Liver (tissue), 9 donors: ENCODE measurements around the gene AP1M2. TPM values are rescaled to one million over a fixed set of nuclear protein-coding genes. Genes with fewer than 3 reads are reported as not detected.

Experiments
- DNase-seq: peaks from one replicate; pipeline ENCODE4 v3.0.0-alpha.2; 2017; ENCODE audit warnings: low spot score
- H3K27ac ChIP-seq, 2 donors: one replicate each; pipeline ENCODE4 v1.7.0; 2013; ENCODE audit warnings: inconsistent platforms in 2 of 2, low read length in 2 of 2, control low read depth in 1 of 2, low read depth in 1 of 2, mild to moderate bottlenecking in 1 of 2
- H3K27me3 ChIP-seq, 4 donors: one replicate each; pipeline versions ENCODE4 v1.6.1 to v1.7.0; 2013; ENCODE audit warnings: low read length in 3 of 4, inconsistent platforms in 1 of 4, mild to moderate bottlenecking in 1 of 4, moderate library complexity in 1 of 4; ENCODE audit not compliant: control insufficient read depth in 4 of 4, insufficient read depth in 4 of 4
- H3K36me3 ChIP-seq, 4 donors: one replicate each; pipeline versions ENCODE4 v1.6.1 to v1.7.0; 2013; ENCODE audit warnings: low read length in 3 of 4, mild to moderate bottlenecking in 3 of 4, low read depth in 1 of 4, moderate library complexity in 1 of 4; ENCODE audit not compliant: control insufficient read depth in 4 of 4, insufficient read depth in 3 of 4
- H3K4me1 ChIP-seq, 4 donors: one replicate each; pipeline versions ENCODE4 v1.6.1 to v1.7.0; 2013; ENCODE audit warnings: low read length in 3 of 4, mild to moderate bottlenecking in 3 of 4, moderate library complexity in 1 of 4; ENCODE audit not compliant: control insufficient read depth in 4 of 4, insufficient read depth in 4 of 4
- H3K4me3 ChIP-seq, 3 donors: one replicate each; pipeline versions ENCODE4 v1.6.1 to v1.7.0; 2013; ENCODE audit warnings: low read length in 3 of 3, control low read depth in 1 of 3, low read depth in 1 of 3, mild to moderate bottlenecking in 1 of 3
- H3K9ac ChIP-seq, 2 donors: one replicate each; pipeline ENCODE4 v1.7.0; 2013; ENCODE audit warnings: low read length in 2 of 2, mild to moderate bottlenecking in 2 of 2, moderate library complexity in 2 of 2, control low read depth in 1 of 2, low read depth in 1 of 2
- H3K9me3 ChIP-seq, 4 donors: one replicate each; pipeline versions ENCODE4 v1.6.1 to v1.7.0; 2013; ENCODE audit warnings: low read length in 3 of 4; ENCODE audit not compliant: control insufficient read depth in 4 of 4
- ATF3 ChIP-seq: IDR thresholded peaks from 2 replicates; pipeline ENCODE4 v1.6.1; 2016; ENCODE audit warnings: antibody characterized with exemption
- CTCF ChIP-seq: fragments of 150-350 bp; IDR thresholded peaks from 2 replicates; pipeline ENCODE4 v1.5.1; 2017; ENCODE audit warnings: improper control_type of control experiment, low read depth, low read length; ENCODE audit not compliant: missing input control
- EGR1 ChIP-seq, 2 donors: IDR thresholded peaks; 2 replicates each; pipeline ENCODE4 v1.6.1; 2016 to 2018; ENCODE audit warnings: antibody characterized with exemption in 2 of 2, low read depth in 2 of 2
- FOXA1 ChIP-seq: IDR thresholded peaks from 2 replicates; pipeline ENCODE4 v1.6.1; 2016; ENCODE audit warnings: antibody characterized with exemption
- FOXA2 ChIP-seq: IDR thresholded peaks from 2 replicates; pipeline ENCODE4 v1.6.1; 2016; ENCODE audit warnings: antibody characterized with exemption
- GABPA ChIP-seq, 2 donors: IDR thresholded peaks in 1 of 2; conservative IDR thresholded peaks in 1 of 2; 2 replicates each; pipeline ENCODE4 v1.6.1; 2016; ENCODE audit warnings: antibody characterized with exemption in 2 of 2, mild to moderate bottlenecking in 1 of 2, moderate library complexity in 1 of 2
- HNF4A ChIP-seq, 2 donors: conservative IDR thresholded peaks; 2 replicates each; pipeline ENCODE4 v1.6.1; 2016; ENCODE audit warnings: antibody characterized with exemption in 2 of 2, mild to moderate bottlenecking in 2 of 2
- HNF4G ChIP-seq: IDR thresholded peaks from 2 replicates; pipeline ENCODE4 v1.6.1; 2016; ENCODE audit warnings: antibody characterized with exemption
- JUND ChIP-seq, 2 donors: IDR thresholded peaks; 2 replicates each; pipeline ENCODE4 v1.6.1; 2016; ENCODE audit warnings: antibody characterized with exemption in 2 of 2
- MAX ChIP-seq: IDR thresholded peaks from 2 replicates; pipeline ENCODE4 v1.6.1; 2016; ENCODE audit warnings: antibody characterized with exemption
- NR2F2 ChIP-seq: IDR thresholded peaks from 2 replicates; pipeline ENCODE4 v1.6.1; 2016; ENCODE audit warnings: antibody characterized with exemption
- RAD21 ChIP-seq, 2 donors: IDR thresholded peaks; 2 replicates each; pipeline ENCODE4 v1.6.1; 2016; ENCODE audit warnings: antibody characterized with exemption in 2 of 2, mild to moderate bottlenecking in 2 of 2
- REST ChIP-seq: IDR thresholded peaks from 2 replicates; pipeline ENCODE4 v1.6.1; 2016; ENCODE audit warnings: antibody characterized with exemption, mild to moderate bottlenecking
- RXRA ChIP-seq, 2 donors: IDR thresholded peaks; 2 replicates each; pipeline ENCODE4 v1.6.1; 2017 to 2018; ENCODE audit warnings: antibody characterized with exemption in 2 of 2, mild to moderate bottlenecking in 1 of 2
- SP1 ChIP-seq: IDR thresholded peaks from 2 replicates; pipeline ENCODE4 v1.6.1; 2018; ENCODE audit warnings: antibody characterized with exemption, mild to moderate bottlenecking
- TAF1 ChIP-seq: conservative IDR thresholded peaks from 2 replicates; pipeline ENCODE4 v1.6.1; 2016; ENCODE audit warnings: antibody characterized with exemption, mild to moderate bottlenecking
- YY1 ChIP-seq: IDR thresholded peaks from 2 replicates; pipeline ENCODE4 v1.6.1; 2016; ENCODE audit warnings: antibody characterized with exemption, mild to moderate bottlenecking
- ZBTB33 ChIP-seq: IDR thresholded peaks from 2 replicates; pipeline ENCODE4 v1.6.1; 2016; ENCODE audit warnings: antibody characterized with exemption
- WGBS: extraction: QIAGEN DNeasy Blood & Tissue Kit; methylation state at CpG from one replicate; pipeline ENCODE4 v1.1.7; 2013; 5-methylcytosine and 5-hydroxymethylcytosine counted together
- polyA plus RNA-seq, 2 donors: library from polyadenylated mRNA; stranded (reverse) in 1 of 2; unstranded in 1 of 2; fragments of 200-250 nt in 1 of 2; fragments of >200 nt in 1 of 2; fragmentation: Nextera tagmentation in 1 of 2; extraction: Ambion mirVana in 1 of 2; gene quantifications; one replicate each; pipeline versions ENCODE4 v1.2.1 to v1.2.3, GENCODE V29; 2013 to 2015
- total RNA-seq, 2 donors: library from RNA; depleted of rRNA; stranded (reverse); fragments of >200 nt; gene quantifications; one replicate each; pipeline ENCODE4 v1.2.3, GENCODE V29; 2014
- donor health status: healthy.
- donor health status: healthy.
- donor health status: healthy.
- donor health status: healthy.
- donor health status: healthy.

AP1M2 gene
- total and polyA plus RNA-seq, 4 donors, result 0.42 to 1.3 (median 0.70) TPM

- 96% methylated on average over 17 of the region's 17 CpGs for WGBS
- peaks cover 8 to 22% (median 14%) of the 10 kb centered on the region in 4 donors for H3K4me1 ChIP-seq
- TF ChIP-seq RXRA (IDR thresholded peaks at IDR 0.05), result no peak
- TF ChIP-seq NR2F2, result no peak
- no peak for TF ChIP-seq HNF4A (conservative IDR thresholded peaks at IDR 0.05)
- no peak for TF ChIP-seq GABPA (IDR thresholded peaks at IDR 0.05 in 1 of 2, conservative IDR thresholded peaks at IDR 0.05 in 1 of 2)
- H3K4me3 ChIP-seq, result no peak overlapping the region
- no peaks in the 10 kb centered on the region for H3K9me3 ChIP-seq
- H3K36me3 ChIP-seq, result peaks cover 19 to 33% (median 25%) of the 10 kb centered on the region in 4 donors
- no peak overlapping the region for H3K9ac ChIP-seq
- no peak for DNase-seq
- H3K27ac ChIP-seq, result no peak overlapping the region
- no peaks in the 10 kb centered on the region for H3K27me3 ChIP-seq
These were observed 40.3 kb downstream of the AP1M2 start for GRCh38 chr19:10546817-10547216.

- Histone ChIP-seq H3K4me3 (peak overlapping the region; percentile 76 to 99 (median 91)), H3K9ac (peak overlapping the region in 1 of 2 donors; percentile 51), H3K27me3 (no peaks in the 10 kb centered on the region), H3K27ac (peak overlapping the region; percentile 42 to 77), H3K9me3 (no peaks in the 10 kb centered on the region), H3K36me3 (peaks cover 11 to 24% (median 16%) of the 10 kb centered on the region in 4 donors), H3K4me1 (peaks cover 8 to 22% (median 14%) of the 10 kb centered on the region in 4 donors)
- 31% methylated on average over 23 of the region's 23 CpGs for WGBS
- DNase-seq, result peak; percentile 47
- TF ChIP-seq FOXA1 (no peak), GABPA (IDR thresholded peaks at IDR 0.05 in 1 of 2, conservative IDR thresholded peaks at IDR 0.05 in 1 of 2) (no peak), ATF3 (no peak), EGR1 (IDR thresholded peaks at IDR 0.05; ENCODE audit: low read depth in 2 of 2) (no peak), YY1 (no peak), FOXA2 (no peak), CTCF (no peak), MAX (no peak), SP1 (peak; percentile 67), ZBTB33 (no peak), REST (no peak), JUND (IDR thresholded peaks at IDR 0.05) (no peak), HNF4A (conservative IDR thresholded peaks at IDR 0.05) (peak; percentile 45 to 56), NR2F2 (no peak), RAD21 (IDR thresholded peaks at IDR 0.05) (no peak), HNF4G (no peak), RXRA (IDR thresholded peaks at IDR 0.05) (peak; percentile 11 to 52), TAF1 (no peak)
These were observed 42.3 kb downstream of the AP1M2 start for GRCh38 chr19:10544753-10545251.
